K562 (cell line): ENCODE measurements around the gene MAPK8IP1. TPM values are rescaled to one million over a fixed set of nuclear protein-coding genes. Genes with fewer than 3 reads are reported as not detected.

Experiments used
- BCL6 ChIP-seq: fragments of 250-450 bp; sonication (Bioruptor Pico); IDR thresholded peaks from 2 replicates; pipeline ENCODE4 v1.4.0; 2020
- BMI1 ChIP-seq: fragments of 150-350 bp; IDR thresholded peaks from 2 replicates; pipeline ENCODE4 v1.6.1; 2014; ENCODE audit warnings: low read length
- CBFB ChIP-seq: sonication (generic); formaldehyde crosslinking; IDR thresholded peaks from 2 replicates; pipeline ENCODE4 v1.4.0; 2020; ENCODE audit warnings: mild to moderate bottlenecking, missing genetic modification reagents
- DDX20 ChIP-seq: fragments of 450-650 bp; IDR thresholded peaks from 2 replicates; pipeline ENCODE4 v1.6.1; 2016; ENCODE audit warnings: missing genetic modification characterization, low read depth, mild to moderate bottlenecking, missing compliant biosample characterization, moderate library complexity
- ERF ChIP-seq: fragments of 450-650 bp; formaldehyde crosslinking; IDR thresholded peaks from 2 replicates; pipeline ENCODE4 v1.4.0; 2020; ENCODE audit warnings: mild to moderate bottlenecking, mixed read lengths
- ESRRB ChIP-seq: fragments of 250-450 bp; sonication (Bioruptor Pico); IDR thresholded peaks from 2 replicates; pipeline ENCODE4 v1.5.0; 2020; ENCODE audit warnings: mild to moderate bottlenecking, moderate library complexity, borderline replicate concordance
- ETV6 ChIP-seq, 3 experiments: fragments of 150-350 bp in 1 of 3; sonication (generic) in 1 of 3; formaldehyde crosslinking in 1 of 3; IDR thresholded peaks; 2 replicates each; pipeline versions ENCODE4 v1.6.1 to v1.8.0; 2014 to 2022; ENCODE audit warnings: borderline replicate concordance in 2 of 3, low read depth in 2 of 3, antibody characterized with exemption in 1 of 3, low read length in 1 of 3, mild to moderate bottlenecking in 1 of 3, missing genetic modification reagents in 1 of 3
- GABPB2 ChIP-seq: fragments of 250-450 bp; sonication (Bioruptor Pico); conservative IDR thresholded peaks from 2 replicates; pipeline ENCODE4 v1.5.1; 2021; ENCODE audit warnings: mild to moderate bottlenecking
- GTF2E2 ChIP-seq: fragments of 200-800 bp; sonication (Bioruptor generic); IDR thresholded peaks from 2 replicates; pipeline ENCODE4 v1.6.1; 2016; ENCODE audit warnings: missing genetic modification characterization, missing compliant biosample characterization
- JUND ChIP-seq, 2 experiments: IDR thresholded peaks; 2 replicates in 1 of 2; 3 replicates in 1 of 2; pipeline ENCODE4 v1.6.1; 2011; ENCODE audit warnings: borderline replicate concordance in 2 of 2, low read depth in 2 of 2, low read length in 2 of 2, improper control_type of control experiment in 1 of 2, missing biosample characterization in 1 of 2, missing genetic modification characterization in 1 of 2, missing genetic modification reagents in 1 of 2
- KDM1A ChIP-seq, 2 experiments: fragments of 450-650 bp; IDR thresholded peaks; 2 replicates each; pipeline ENCODE4 v1.6.1; 2016; ENCODE audit warnings: mild to moderate bottlenecking in 2 of 2
- MAX ChIP-seq: sonication (generic); formaldehyde crosslinking; IDR thresholded peaks from 2 replicates; pipeline ENCODE4 v1.9.0; 2022; ENCODE audit warnings: mild to moderate bottlenecking, missing genetic modification reagents
- PML ChIP-seq: IDR thresholded peaks from 2 replicates; pipeline ENCODE4 v1.6.1; 2012; ENCODE audit warnings: low read length, inconsistent platforms
- RBM39 ChIP-seq: fragments of 200-400 bp; formaldehyde crosslinking; optimal IDR thresholded peaks from 2 replicates; pipeline ENCODE3; 2018; ENCODE audit warnings: low read depth, low read length
- SAP30 ChIP-seq: fragments of 200-600 bp; sonication (generic); IDR thresholded peaks from 2 replicates; pipeline ENCODE4 v1.6.1; 2012; ENCODE audit warnings: borderline replicate concordance, low read depth, mild to moderate bottlenecking, moderate library complexity, low read length, control low read depth, inconsistent platforms; ENCODE audit not compliant: insufficient read depth, poor library complexity, severe bottlenecking
- SRSF9 ChIP-seq: fragments of 200-400 bp; formaldehyde crosslinking; IDR thresholded peaks from 2 replicates; pipeline ENCODE4 v1.6.1; 2017; ENCODE audit warnings: low read depth, low read length, borderline replicate concordance
- ZC3H8 ChIP-seq: fragments of 450-650 bp; IDR thresholded peaks from 2 replicates; pipeline ENCODE4 v1.6.1; 2017
- ZMIZ1 ChIP-seq, 2 experiments: fragments of 150-350 bp in 1 of 2; IDR thresholded peaks; 2 replicates each; pipeline ENCODE4 v1.6.1; 2012 to 2016; ENCODE audit warnings: low read depth in 2 of 2, low read length in 2 of 2, mild to moderate bottlenecking in 1 of 2, moderate library complexity in 1 of 2
- ZNF140 ChIP-seq: fragments of 250-450 bp; sonication (Bioruptor Pico); IDR thresholded peaks from 2 replicates; pipeline ENCODE4 v1.8.0; 2021; ENCODE audit warnings: moderate library complexity, mild to moderate bottlenecking, inconsistent platforms
- ZNF507 ChIP-seq: conservative IDR thresholded peaks from 2 replicates; pipeline ENCODE4 v1.6.1; 2017; ENCODE audit warnings: missing genetic modification characterization, missing compliant biosample characterization
- ZNF512 ChIP-seq: IDR thresholded peaks from 2 replicates; pipeline ENCODE4 v1.6.1; 2016; ENCODE audit warnings: missing genetic modification characterization, missing compliant biosample characterization
- polyA plus RNA-seq, 8 experiments: library from polyadenylated mRNA; depleted of rRNA in 4 of 8; stranded (reverse) in 5 of 8; unstranded in 3 of 8; fragments of >200 nt; fragmentation: Nextera tagmentation in 2 of 8; fragmentation: Illumina TruSeq in 1 of 8; extraction: Ambion mirVana in 2 of 8; extraction: Trizol in 1 of 8; gene quantifications; 2 replicates each; pipeline versions ENCODE4 v1.2.1 to v1.2.3, GENCODE V29; 2011 to 2014; ENCODE audit warnings: inconsistent platforms in 1 of 8, missing spikeins in 1 of 8
- total RNA-seq, 7 experiments: library from RNA; depleted of rRNA in 6 of 7; stranded (reverse); fragments of >200 nt in 6 of 7; fragmentation: Illumina TruSeq in 2 of 7; extraction: Trizol in 2 of 7; gene quantifications; 2 replicates each; pipeline versions ENCODE4 v1.2.1 to v1.2.3, GENCODE V29; 2011 to 2021; ENCODE audit warnings: low replicate concordance in 1 of 7

MAPK8IP1 gene
- total and polyA plus RNA-seq, 9 of the 15 experiments (the other 6 are each of a cell fraction or from before 2014, with no cell fraction given): 0.13 to 6.9 (median 2.5) TPM

- TF ChIP-seq ZMIZ1 (IDR thresholded peaks at IDR 0.05; ENCODE audit: low read depth in 2 of 2, low read length in 2 of 2) (peak; percentile 13 to 98; a peak in 3 of 4 replicates), ETV6 (IDR thresholded peaks at IDR 0.05; ENCODE audit: borderline replicate concordance in 1 of 2, low read depth in 2 of 2, low read length in 1 of 2) (no peak), ETV6 (CRISPR knock-in tag; IDR thresholded peaks at IDR 0.05; ENCODE audit: borderline replicate concordance) (no peak), RBM39 (no peak), ERF (CRISPR knock-in tag) (no peak), ZNF140 (no peak), ZNF512 (tag) (no peak), ESRRB (CRISPR knock-in tag) (no peak), DDX20 (tag) (no peak), GTF2E2 (tag) (no peak), MAX (0 out of 2 replicates have a peak, but pooled peaks have one; percentile 33), ZC3H8 (no peak), CBFB (CRISPR knock-in tag) (no peak), ZNF507 (no peak), SRSF9 (no peak), BMI1 (peak; percentile 41; the same call in 1 of the 2 replicates), SAP30 (peak; percentile 91), PML (0 out of 2 replicates have a peak, but pooled peaks have one; percentile 39), KDM1A (IDR thresholded peaks at IDR 0.05) (no peak), GABPB2 (CRISPR knock-in tag) (no peak), JUND (IDR thresholded peaks at IDR 0.05; ENCODE audit: borderline replicate concordance, low read depth, low read length) (0 out of 2 replicates have a peak, but pooled peaks have one; percentile 32), JUND (tag; IDR thresholded peaks at IDR 0.05; ENCODE audit: borderline replicate concordance, low read depth, low read length) (no peak), BCL6 (CRISPR knock-in tag) (no peak)
Measured at GRCh38 chr11:45917623-45918330, 32.3 kb downstream of the MAPK8IP1 start, which contains the start of gene PEX16 (continued).
